Neural progenitor cell (in vitro differentiated cells): ENCODE data around the gene TOB1. TPM values are rescaled to one million over a fixed set of nuclear protein-coding genes. Genes with fewer than 3 reads are reported as not detected.

Experiments used
- DNase-seq: peaks from one replicate; pipeline ENCODE4 v3.0.0-alpha.2; 2016; ENCODE audit warnings: low spot score
- H2AFZ ChIP-seq: fragments of 200-600 bp; sonication (generic); replicated peaks from 2 replicates; pipeline ENCODE4 v1.6.1; 2016; ENCODE audit warnings: antibody characterized with exemption
- H3F3A ChIP-seq: fragments of 200-600 bp; sonication (generic); 2 replicates; pipeline ENCODE4 v1.6.1; 2016; ENCODE audit warnings: antibody characterized with exemption, low read depth
- H3K27ac ChIP-seq: fragments of 200-600 bp; sonication (generic); 2 replicates; pipeline ENCODE4 v1.5.1; 2016; ENCODE audit warnings: mild to moderate bottlenecking
- H3K27me3 ChIP-seq: fragments of 200-600 bp; sonication (generic); 2 replicates; pipeline ENCODE4 v1.6.1; 2016; ENCODE audit warnings: mild to moderate bottlenecking, moderate library complexity
- H3K36me3 ChIP-seq: fragments of 200-600 bp; sonication (generic); 2 replicates; pipeline ENCODE4 v1.5.1; 2016
- H3K4me1 ChIP-seq: fragments of 200-600 bp; sonication (generic); 2 replicates; pipeline ENCODE4 v1.6.1; 2016; ENCODE audit warnings: mixed run types
- H3K4me2 ChIP-seq: fragments of 200-600 bp; sonication (generic); 2 replicates; pipeline ENCODE4 v1.6.1; 2016
- H3K4me3 ChIP-seq: fragments of 200-600 bp; sonication (generic); 2 replicates; pipeline ENCODE4 v1.5.1; 2016
- H3K79me2 ChIP-seq: fragments of 200-600 bp; sonication (generic); 2 replicates; pipeline ENCODE4 v1.6.1; 2016; ENCODE audit warnings: low read depth
- H3K9ac ChIP-seq: fragments of 200-600 bp; sonication (generic); 2 replicates; pipeline ENCODE4 v1.6.1; 2016
- H3K9me3 ChIP-seq: fragments of 200-600 bp; sonication (generic); 2 replicates; pipeline ENCODE4 v1.5.1; 2016; ENCODE audit warnings: low read depth
- H4K20me1 ChIP-seq: fragments of 200-600 bp; sonication (generic); 2 replicates; pipeline ENCODE4 v1.6.1; 2016; ENCODE audit warnings: low read depth
- H3K27ac Mint-ChIP-seq: 3 replicates; pipeline ENCODE4 v1.8.0; 2021; ENCODE audit warnings: mixed read lengths
- H3K27me3 Mint-ChIP-seq: 2 replicates; pipeline ENCODE4 v1.8.0; 2022; ENCODE audit warnings: low read depth, mild to moderate bottlenecking, inconsistent platforms, moderate library complexity, mixed read lengths; ENCODE audit not compliant: insufficient read depth
- H3K36me3 Mint-ChIP-seq: 3 replicates; pipeline ENCODE4 v1.8.0; 2021; ENCODE audit warnings: mixed read lengths
- H3K4me1 Mint-ChIP-seq: 3 replicates; pipeline ENCODE4 v1.8.0; 2021; ENCODE audit warnings: mixed read lengths
- H3K4me3 Mint-ChIP-seq: 3 replicates; pipeline ENCODE4 v1.8.0; 2021; ENCODE audit warnings: mild to moderate bottlenecking, moderate library complexity, mixed read lengths
- H3K9me3 Mint-ChIP-seq: 3 replicates; pipeline ENCODE4 v1.8.0; 2020; ENCODE audit warnings: mixed read lengths
- EZH2 ChIP-seq: fragments of 200-600 bp; sonication (generic); IDR thresholded peaks from 2 replicates; pipeline ENCODE4 v1.6.1; 2017; ENCODE audit warnings: antibody characterized with exemption, mild to moderate bottlenecking, moderate library complexity
- EZH2phosphoT487 ChIP-seq: fragments of 200-600 bp; sonication (generic); IDR thresholded peaks from 2 replicates; pipeline ENCODE4 v1.6.1; 2017; ENCODE audit warnings: antibody characterized with exemption
- total RNA-seq: library from RNA; depleted of rRNA; stranded (reverse); fragments of >200 nt; gene quantifications from 2 replicates; pipeline ENCODE4 v1.2.3, GENCODE V29; 2015; ENCODE audit warnings: low replicate concordance
- TF ChIP-seq, protein P1 (sequence below): fragments of 200-600 bp; sonication (generic); IDR thresholded peaks from 2 replicates; pipeline ENCODE4 v1.5.1; 2017; ENCODE audit warnings: antibody characterized with exemption, mild to moderate bottlenecking

TOB1 gene
- total RNA-seq, 1 donor from 2014 or later: 18.2 TPM

GRCh38 chr17:50820651-50821050 is 45.5 kb downstream of the TOB1 start:
- Histone ChIP-seq H3F3A (no peaks in the 10 kb centered on the region), H3K79me2 (no peaks in the 10 kb centered on the region), H3K36me3 (no peaks in the 10 kb centered on the region), H3K4me3 (no peak overlapping the region), H3K4me2 (no peak overlapping the region), H3K27me3 (no peaks in the 10 kb centered on the region), H3K27ac (no peak overlapping the region), H3K4me1 (no peaks in the 10 kb centered on the region), H3K9ac (no peak overlapping the region), H2AFZ (no peak overlapping the region), H4K20me1 (no peaks in the 10 kb centered on the region), H3K9me3 (no peaks in the 10 kb centered on the region)
- Mint-ChIP-seq H3K4me3 (no peak overlapping the region), H3K9me3 (peaks cover 3% of the 10 kb centered on the region), H3K36me3 (no peaks in the 10 kb centered on the region), H3K27ac (no peak overlapping the region), H3K27me3 (peaks cover 7% of the 10 kb centered on the region), H3K4me1 (peaks cover 5% of the 10 kb centered on the region)
- no peak for DNase-seq
- TF ChIP-seq EZH2 (no peak), EZH2phosphoT487 (no peak)
- TF ChIP-seq, protein P1, sequence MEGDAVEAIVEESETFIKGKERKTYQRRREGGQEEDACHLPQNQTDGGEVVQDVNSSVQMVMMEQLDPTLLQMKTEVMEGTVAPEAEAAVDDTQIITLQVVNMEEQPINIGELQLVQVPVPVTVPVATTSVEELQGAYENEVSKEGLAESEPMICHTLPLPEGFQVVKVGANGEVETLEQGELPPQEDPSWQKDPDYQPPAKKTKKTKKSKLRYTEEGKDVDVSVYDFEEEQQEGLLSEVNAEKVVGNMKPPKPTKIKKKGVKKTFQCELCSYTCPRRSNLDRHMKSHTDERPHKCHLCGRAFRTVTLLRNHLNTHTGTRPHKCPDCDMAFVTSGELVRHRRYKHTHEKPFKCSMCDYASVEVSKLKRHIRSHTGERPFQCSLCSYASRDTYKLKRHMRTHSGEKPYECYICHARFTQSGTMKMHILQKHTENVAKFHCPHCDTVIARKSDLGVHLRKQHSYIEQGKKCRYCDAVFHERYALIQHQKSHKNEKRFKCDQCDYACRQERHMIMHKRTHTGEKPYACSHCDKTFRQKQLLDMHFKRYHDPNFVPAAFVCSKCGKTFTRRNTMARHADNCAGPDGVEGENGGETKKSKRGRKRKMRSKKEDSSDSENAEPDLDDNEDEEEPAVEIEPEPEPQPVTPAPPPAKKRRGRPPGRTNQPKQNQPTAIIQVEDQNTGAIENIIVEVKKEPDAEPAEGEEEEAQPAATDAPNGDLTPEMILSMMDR: no peak

DNA sequence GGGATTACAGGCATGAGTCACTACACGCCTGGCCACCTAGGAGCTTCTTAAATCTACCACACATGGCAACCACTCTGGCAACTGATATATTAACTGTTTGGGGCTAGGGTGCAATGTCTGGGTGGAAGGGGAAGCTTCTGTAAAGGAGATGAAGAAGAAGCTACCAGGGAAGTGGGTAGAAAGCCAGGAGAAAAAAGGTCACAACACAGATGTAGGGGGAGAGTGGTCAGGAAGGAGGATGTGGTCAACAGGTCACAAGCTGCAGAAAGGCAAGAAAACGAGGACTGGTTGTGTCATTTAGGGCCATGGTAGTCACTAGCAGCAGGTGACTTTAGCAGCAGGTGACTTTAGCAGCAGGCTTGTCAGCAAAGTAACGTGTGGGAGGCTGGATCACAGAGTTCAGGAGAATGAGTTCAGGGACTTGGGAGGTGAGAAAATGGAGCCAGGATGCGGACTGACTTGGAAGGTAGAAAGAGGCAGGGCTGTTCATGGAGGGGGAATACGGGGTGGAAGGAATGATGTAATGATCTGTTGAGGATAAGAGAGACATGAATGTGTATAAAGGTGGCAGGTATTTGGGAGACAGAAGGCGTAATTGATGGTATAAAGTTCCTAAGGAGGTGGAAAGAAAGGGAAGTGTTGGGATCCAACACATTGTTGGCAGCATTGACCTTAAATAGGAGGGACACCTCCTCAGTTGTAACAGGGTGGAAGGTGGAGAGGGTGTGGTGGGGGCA is 47.1 kb downstream of the TOB1 start:
- no peak overlapping the region for H3K4me3 ChIP-seq
- Mint-ChIP-seq H3K4me3 (no peak overlapping the region), H3K27me3 (peaks cover 6% of the 10 kb centered on the region), H3K27ac (no peak overlapping the region), H3K4me1 (peaks cover 5% of the 10 kb centered on the region), H3K36me3 (no peaks in the 10 kb centered on the region), H3K9me3 (peaks cover 3% of the 10 kb centered on the region)
- no peaks in the 10 kb centered on the region for H3K27me3 ChIP-seq
- no peaks in the 10 kb centered on the region for H3F3A ChIP-seq
- no peaks in the 10 kb centered on the region for H3K36me3 ChIP-seq
- TF ChIP-seq EZH2: no peak
- no peak for TF ChIP-seq EZH2phosphoT487
- TF ChIP-seq, protein P1: no peak
- H3K27ac ChIP-seq: no peak overlapping the region
- no peak overlapping the region for H3K9ac ChIP-seq
- H4K20me1 ChIP-seq: no peaks in the 10 kb centered on the region
- DNase-seq: no peak
- H3K79me2 ChIP-seq: no peaks in the 10 kb centered on the region
- H3K4me2 ChIP-seq: no peak overlapping the region
- H2AFZ ChIP-seq: no peak overlapping the region
- H3K9me3 ChIP-seq: no peaks in the 10 kb centered on the region
- no peaks in the 10 kb centered on the region for H3K4me1 ChIP-seq

- no peak overlapping the region for H3K4me2 ChIP-seq
- H3K27me3 ChIP-seq: no peaks in the 10 kb centered on the region
- H3K9ac ChIP-seq: no peak overlapping the region
- no peak overlapping the region for H2AFZ ChIP-seq
- H4K20me1 ChIP-seq: no peaks in the 10 kb centered on the region
- Mint-ChIP-seq H3K27me3 (peaks cover 3% of the 10 kb centered on the region), H3K36me3 (no peaks in the 10 kb centered on the region), H3K9me3 (peaks cover 3% of the 10 kb centered on the region), H3K4me3 (no peak overlapping the region), H3K27ac (no peak overlapping the region), H3K4me1 (peaks cover 5% of the 10 kb centered on the region)
- H3K27ac ChIP-seq: no peak overlapping the region
- H3F3A ChIP-seq: no peaks in the 10 kb centered on the region
- H3K9me3 ChIP-seq: no peaks in the 10 kb centered on the region
- H3K4me1 ChIP-seq: no peaks in the 10 kb centered on the region
- H3K4me3 ChIP-seq: no peak overlapping the region
- no peaks in the 10 kb centered on the region for H3K79me2 ChIP-seq
- TF ChIP-seq, protein P1: no peak
- no peak for TF ChIP-seq EZH2phosphoT487
- no peak for TF ChIP-seq EZH2
- no peak for DNase-seq
- H3K36me3 ChIP-seq: no peaks in the 10 kb centered on the region
These were observed 47.9 kb downstream of the TOB1 start for GRCh38 chr17:50818261-50818660.
